Stimulated activated naive CD8-positive, alpha-beta T cell treated with anti-CD3 and anti-CD28 coated beads, Interleukin-15, Interleukin-2, amounts not matched to agents 100 ng/mL and 50 ng/mL, for 24 hours (primary cell): ENCODE results near the gene TGFBRAP1.
"Not testable (repeated sequence)": the region's sequence is repeated elsewhere in the genome, so short reads cannot be mapped to it uniquely, and the experiment has no call there.

Experiments
- H3K27ac Mint-ChIP-seq: one replicate; pipeline ENCODE4 v1.8.0; 2021; ENCODE audit warnings: mild to moderate bottlenecking, mixed read lengths
- H3K27me3 Mint-ChIP-seq: one replicate; pipeline ENCODE4 v1.8.0; 2021; ENCODE audit warnings: mixed read lengths
- H3K36me3 Mint-ChIP-seq: one replicate; pipeline ENCODE4 v1.8.0; 2021; ENCODE audit warnings: low read depth, mixed read lengths
- H3K4me1 Mint-ChIP-seq: one replicate; pipeline ENCODE4 v1.8.0; 2021; ENCODE audit warnings: low read depth, mixed read lengths
- H3K4me3 Mint-ChIP-seq: one replicate; pipeline ENCODE4 v1.8.0; 2021; ENCODE audit warnings: mild to moderate bottlenecking, mixed read lengths
- H3K9me3 Mint-ChIP-seq: one replicate; pipeline ENCODE4 v1.8.0; 2021; ENCODE audit warnings: mixed read lengths

TGFBRAP1 gene

GRCh38 chr2:105329197-105329554, 359 bp downstream of the TGFBRAP1 start:
- Mint-ChIP-seq H3K36me3 (peaks cover 9% of the 10 kb centered on the region), H3K9me3 (no peaks in the 10 kb centered on the region), H3K4me3 (peak overlapping the region; percentile 91), H3K4me1 (peaks cover 51% of the 10 kb centered on the region), H3K27me3 (no peaks in the 10 kb centered on the region), H3K27ac (peak overlapping the region; percentile 92)

GRCh38 chr2:105328281-105329196, 996 bp downstream of the TGFBRAP1 start:
- Mint-ChIP-seq H3K27ac (peak overlapping the region; percentile 92), H3K36me3 (peaks cover 7% of the 10 kb centered on the region), H3K9me3 (no peaks in the 10 kb centered on the region), H3K4me1 (peaks cover 57% of the 10 kb centered on the region), H3K27me3 (no peaks in the 10 kb centered on the region), H3K4me3 (peak overlapping the region; percentile 91)

GRCh38 chr2:105327690-105328089, 1.8 kb downstream of the TGFBRAP1 start:
- Mint-ChIP-seq H3K4me3 (peak overlapping the region; percentile 91), H3K4me1 (peaks cover 65% of the 10 kb centered on the region), H3K36me3 (peaks cover 14% of the 10 kb centered on the region), H3K9me3 (no peaks in the 10 kb centered on the region), H3K27me3 (no peaks in the 10 kb centered on the region), H3K27ac (peak overlapping the region; percentile 92)

GRCh38 chr2:105327271-105327670, 2.3 kb downstream of the TGFBRAP1 start:
- peaks cover 69% of the 10 kb centered on the region for H3K4me1 Mint-ChIP-seq
- H3K4me3 Mint-ChIP-seq, H3K9me3 Mint-ChIP-seq, H3K27ac Mint-ChIP-seq, H3K27me3 Mint-ChIP-seq: not testable (repeated sequence)
- peaks cover 15% of the 10 kb centered on the region for H3K36me3 Mint-ChIP-seq

GRCh38 chr2:105325389-105325963, 4.1 kb downstream of the TGFBRAP1 start:
- Mint-ChIP-seq H3K27ac (no peak overlapping the region), H3K36me3 (peaks cover 15% of the 10 kb centered on the region), H3K4me1 (peaks cover 64% of the 10 kb centered on the region)

GRCh38 chr2:105324732-105325131, 4.8 kb downstream of the TGFBRAP1 start:
- Mint-ChIP-seq H3K4me1 (peaks cover 61% of the 10 kb centered on the region), H3K4me3 (no peak overlapping the region), H3K27me3 (no peaks in the 10 kb centered on the region), H3K27ac (no peak overlapping the region), H3K9me3 (no peaks in the 10 kb centered on the region), H3K36me3 (peaks cover 15% of the 10 kb centered on the region)

More at GRCh38 chr2:105325389-105325963, 4.1 kb downstream of the TGFBRAP1 start:
- Mint-ChIP-seq H3K4me3 (no peak overlapping the region), H3K9me3 (no peaks in the 10 kb centered on the region), H3K27me3 (no peaks in the 10 kb centered on the region)

GRCh38 chr2:105324101-105324500, 5.4 kb downstream of the TGFBRAP1 start:
- Mint-ChIP-seq H3K27me3 (no peaks in the 10 kb centered on the region), H3K4me1 (peaks cover 59% of the 10 kb centered on the region), H3K4me3 (no peak overlapping the region), H3K27ac (no peak overlapping the region), H3K9me3 (no peaks in the 10 kb centered on the region), H3K36me3 (peaks cover 15% of the 10 kb centered on the region)

GRCh38 chr2:105323111-105323510, 6.4 kb downstream of the TGFBRAP1 start:
- Mint-ChIP-seq H3K4me3 (no peak overlapping the region), H3K36me3 (peaks cover 15% of the 10 kb centered on the region), H3K9me3 (no peaks in the 10 kb centered on the region), H3K27ac (no peak overlapping the region), H3K27me3 (no peaks in the 10 kb centered on the region), H3K4me1 (peaks cover 55% of the 10 kb centered on the region)

GRCh38 chr2:105321875-105322646, 7.5 kb downstream of the TGFBRAP1 start:
- Mint-ChIP-seq H3K4me1 (peaks cover 53% of the 10 kb centered on the region), H3K9me3 (no peaks in the 10 kb centered on the region), H3K36me3 (peaks cover 15% of the 10 kb centered on the region), H3K27me3 (no peaks in the 10 kb centered on the region), H3K27ac (no peak overlapping the region), H3K4me3 (no peak overlapping the region)

- Mint-ChIP-seq H3K36me3 (peaks cover 15% of the 10 kb centered on the region), H3K27ac (no peak overlapping the region), H3K27me3 (no peaks in the 10 kb centered on the region), H3K9me3 (no peaks in the 10 kb centered on the region), H3K4me3 (no peak overlapping the region), H3K4me1 (peaks cover 48% of the 10 kb centered on the region)
These were observed 8.8 kb downstream of the TGFBRAP1 start for GRCh38 chr2:105320651-105321215.

- Mint-ChIP-seq H3K4me3 (no peak overlapping the region), H3K9me3 (no peaks in the 10 kb centered on the region), H3K27ac (no peak overlapping the region)
These were observed 11.6 kb downstream of the TGFBRAP1 start for GRCh38 chr2:105317937-105318336.

GRCh38 chr2:105315314-105315713, 14.2 kb downstream of the TGFBRAP1 start:
- H3K4me1 Mint-ChIP-seq = peaks cover 36% of the 10 kb centered on the region

More at GRCh38 chr2:105317937-105318336, 11.6 kb downstream of the TGFBRAP1 start:
- peaks cover 40% of the 10 kb centered on the region for H3K4me1 Mint-ChIP-seq
- H3K27me3 Mint-ChIP-seq = no peaks in the 10 kb centered on the region
- peaks cover 4% of the 10 kb centered on the region for H3K36me3 Mint-ChIP-seq

GRCh38 chr2:105313877-105314276, 15.7 kb downstream of the TGFBRAP1 start:
- Mint-ChIP-seq H3K27ac (no peak overlapping the region), H3K9me3 (no peaks in the 10 kb centered on the region), H3K27me3 (no peaks in the 10 kb centered on the region), H3K4me1 (peaks cover 31% of the 10 kb centered on the region), H3K36me3 (peaks cover 6% of the 10 kb centered on the region), H3K4me3 (no peak overlapping the region)

More at GRCh38 chr2:105315314-105315713, 14.2 kb downstream of the TGFBRAP1 start:
- no peaks in the 10 kb centered on the region for H3K27me3 Mint-ChIP-seq
- H3K27ac Mint-ChIP-seq = no peak overlapping the region
- H3K9me3 Mint-ChIP-seq = no peaks in the 10 kb centered on the region
- H3K36me3 Mint-ChIP-seq = peaks cover 2% of the 10 kb centered on the region
- no peak overlapping the region for H3K4me3 Mint-ChIP-seq

GRCh38 chr2:105309147-105309545, 20.4 kb downstream of the TGFBRAP1 start:
- H3K27ac Mint-ChIP-seq = no peak overlapping the region
- no peak overlapping the region for H3K4me3 Mint-ChIP-seq
- no peaks in the 10 kb centered on the region for H3K27me3 Mint-ChIP-seq
- peaks cover 22% of the 10 kb centered on the region for H3K4me1 Mint-ChIP-seq
- H3K36me3 Mint-ChIP-seq = peaks cover 31% of the 10 kb centered on the region
- no peaks in the 10 kb centered on the region for H3K9me3 Mint-ChIP-seq
